C4-2B (cell line): Measurements from ENCODE around the gene PPP2R5B.

Experiments
- ZFX ChIP-seq: fragments of 450-650 bp; IDR thresholded peaks from 2 replicates; pipeline ENCODE4 v1.6.1; 2017
- TF ChIP-seq, protein P1 (sequence below): fragments of 450-650 bp; conservative IDR thresholded peaks from 2 replicates; pipeline ENCODE4 v1.5.1; 2017; ENCODE audit warnings: mild to moderate bottlenecking

GRCh38 chr11:64906314-64906635 lies 18.2 kb upstream of the PPP2R5B start:
- TF ChIP-seq, protein P1, sequence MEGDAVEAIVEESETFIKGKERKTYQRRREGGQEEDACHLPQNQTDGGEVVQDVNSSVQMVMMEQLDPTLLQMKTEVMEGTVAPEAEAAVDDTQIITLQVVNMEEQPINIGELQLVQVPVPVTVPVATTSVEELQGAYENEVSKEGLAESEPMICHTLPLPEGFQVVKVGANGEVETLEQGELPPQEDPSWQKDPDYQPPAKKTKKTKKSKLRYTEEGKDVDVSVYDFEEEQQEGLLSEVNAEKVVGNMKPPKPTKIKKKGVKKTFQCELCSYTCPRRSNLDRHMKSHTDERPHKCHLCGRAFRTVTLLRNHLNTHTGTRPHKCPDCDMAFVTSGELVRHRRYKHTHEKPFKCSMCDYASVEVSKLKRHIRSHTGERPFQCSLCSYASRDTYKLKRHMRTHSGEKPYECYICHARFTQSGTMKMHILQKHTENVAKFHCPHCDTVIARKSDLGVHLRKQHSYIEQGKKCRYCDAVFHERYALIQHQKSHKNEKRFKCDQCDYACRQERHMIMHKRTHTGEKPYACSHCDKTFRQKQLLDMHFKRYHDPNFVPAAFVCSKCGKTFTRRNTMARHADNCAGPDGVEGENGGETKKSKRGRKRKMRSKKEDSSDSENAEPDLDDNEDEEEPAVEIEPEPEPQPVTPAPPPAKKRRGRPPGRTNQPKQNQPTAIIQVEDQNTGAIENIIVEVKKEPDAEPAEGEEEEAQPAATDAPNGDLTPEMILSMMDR, result no peak
- TF ChIP-seq ZFX, result no peak
